ENCODE results near the gene IL4I1. TPM values are rescaled to one million over a fixed set of nuclear protein-coding genes. Genes with fewer than 3 reads are reported as not detected.
A peak's percentile ranks its signal among the peaks of the same experiment; 100 is the strongest.

Gene IL4I1
- polyA plus RNA-seq, 3 donors: 5.6 to 7.6 (median 7.0) TPM

DNA sequence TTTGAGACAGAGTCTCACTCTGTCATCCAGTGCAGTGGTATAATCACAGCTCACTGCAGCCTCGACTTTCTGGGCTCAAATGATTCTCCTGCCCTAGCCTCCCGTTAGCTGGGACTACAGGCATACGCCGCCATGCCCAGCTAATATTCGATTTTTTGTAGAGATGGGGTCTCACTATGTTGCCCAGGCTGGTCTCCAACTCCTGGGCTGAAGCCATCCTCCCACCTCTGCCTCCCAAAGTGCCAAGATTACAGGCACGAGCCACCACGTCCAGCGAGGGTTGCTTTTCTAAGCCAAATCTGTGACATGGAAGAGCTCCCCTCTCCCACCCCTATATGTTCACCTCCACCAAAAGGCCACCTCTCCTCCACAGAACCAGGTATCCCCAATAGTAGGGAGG lies 21.4 kb upstream of the IL4I1 start:
- intact Hi-C loops (cut with micrococcal nuclease): no loop called here
- Histone ChIP-seq H3K36me3 (replicated peaks in 1 of 2; ENCODE audit: control insufficient read depth in 1 of 2, insufficient read depth in 2 of 2, low read length in 2 of 2) (peaks cover 48 to 71% of the 10 kb centered on the region in 2 donors), H3K79me2 (ENCODE audit: insufficient read depth, low read length) (peaks cover 88% of the 10 kb centered on the region), H2AFZ (ENCODE audit: insufficient read depth, low read depth, low read length, poor library complexity, severe bottlenecking) (no peak overlapping the region), H3K4me2 (replicated peaks; ENCODE audit: extremely low read depth, low read length, poor library complexity, severe bottlenecking) (no peak overlapping the region), H3K27ac (ENCODE audit: low read depth in 1 of 2, low read length in 2 of 2) (peak overlapping the region; percentile 67 to 80), H3K9ac (ENCODE audit: insufficient read depth, low read length, poor library complexity, severe bottlenecking) (no peak overlapping the region), H3K4me1 (ENCODE audit: control insufficient read depth in 1 of 2, insufficient read depth in 2 of 2, low read length in 2 of 2) (peaks cover 31 to 52% of the 10 kb centered on the region in 2 donors), H3K4me3 (replicated peaks in 1 of 3; ENCODE audit: low read depth in 2 of 3, low read length in 3 of 3) (no peak overlapping the region), H3K27me3 (ENCODE audit: control insufficient read depth in 2 of 2, insufficient read depth in 2 of 2, low read length in 2 of 2) (no peaks in the 10 kb centered on the region), H3K9me3 (replicated peaks in 1 of 2; ENCODE audit: control insufficient read depth in 1 of 2, insufficient read depth in 1 of 2, low read length in 2 of 2) (no peaks in the 10 kb centered on the region), H4K20me1 (ENCODE audit: insufficient read depth, low read length) (peaks cover 68% of the 10 kb centered on the region)
- peak overlapping the region; percentile 83 to 96 (median 94) for H3K27ac Mint-ChIP-seq
- peaks cover 0 to 3% (median 2%) of the 10 kb centered on the region in 3 donors for H3K27me3 Mint-ChIP-seq (ENCODE audit: low read depth in 3 of 3)
- H3K36me3 Mint-ChIP-seq: peaks cover 56 to 86% of the 10 kb centered on the region in 2 donors
- H3K9me3 Mint-ChIP-seq: no peaks in the 10 kb centered on the region
- DNase-seq: no peak
- TF ChIP-seq, protein P1, sequence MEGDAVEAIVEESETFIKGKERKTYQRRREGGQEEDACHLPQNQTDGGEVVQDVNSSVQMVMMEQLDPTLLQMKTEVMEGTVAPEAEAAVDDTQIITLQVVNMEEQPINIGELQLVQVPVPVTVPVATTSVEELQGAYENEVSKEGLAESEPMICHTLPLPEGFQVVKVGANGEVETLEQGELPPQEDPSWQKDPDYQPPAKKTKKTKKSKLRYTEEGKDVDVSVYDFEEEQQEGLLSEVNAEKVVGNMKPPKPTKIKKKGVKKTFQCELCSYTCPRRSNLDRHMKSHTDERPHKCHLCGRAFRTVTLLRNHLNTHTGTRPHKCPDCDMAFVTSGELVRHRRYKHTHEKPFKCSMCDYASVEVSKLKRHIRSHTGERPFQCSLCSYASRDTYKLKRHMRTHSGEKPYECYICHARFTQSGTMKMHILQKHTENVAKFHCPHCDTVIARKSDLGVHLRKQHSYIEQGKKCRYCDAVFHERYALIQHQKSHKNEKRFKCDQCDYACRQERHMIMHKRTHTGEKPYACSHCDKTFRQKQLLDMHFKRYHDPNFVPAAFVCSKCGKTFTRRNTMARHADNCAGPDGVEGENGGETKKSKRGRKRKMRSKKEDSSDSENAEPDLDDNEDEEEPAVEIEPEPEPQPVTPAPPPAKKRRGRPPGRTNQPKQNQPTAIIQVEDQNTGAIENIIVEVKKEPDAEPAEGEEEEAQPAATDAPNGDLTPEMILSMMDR (IDR thresholded peaks at IDR 0.05): no peak
- H3K4me3 Mint-ChIP-seq: no peak overlapping the region
- WGBS (ENCODE audit: insufficient coverage): 87% methylated on average over 8 of the region's 8 CpGs
- peaks cover 56% of the 10 kb centered on the region for H3K4me1 Mint-ChIP-seq

DNA sequence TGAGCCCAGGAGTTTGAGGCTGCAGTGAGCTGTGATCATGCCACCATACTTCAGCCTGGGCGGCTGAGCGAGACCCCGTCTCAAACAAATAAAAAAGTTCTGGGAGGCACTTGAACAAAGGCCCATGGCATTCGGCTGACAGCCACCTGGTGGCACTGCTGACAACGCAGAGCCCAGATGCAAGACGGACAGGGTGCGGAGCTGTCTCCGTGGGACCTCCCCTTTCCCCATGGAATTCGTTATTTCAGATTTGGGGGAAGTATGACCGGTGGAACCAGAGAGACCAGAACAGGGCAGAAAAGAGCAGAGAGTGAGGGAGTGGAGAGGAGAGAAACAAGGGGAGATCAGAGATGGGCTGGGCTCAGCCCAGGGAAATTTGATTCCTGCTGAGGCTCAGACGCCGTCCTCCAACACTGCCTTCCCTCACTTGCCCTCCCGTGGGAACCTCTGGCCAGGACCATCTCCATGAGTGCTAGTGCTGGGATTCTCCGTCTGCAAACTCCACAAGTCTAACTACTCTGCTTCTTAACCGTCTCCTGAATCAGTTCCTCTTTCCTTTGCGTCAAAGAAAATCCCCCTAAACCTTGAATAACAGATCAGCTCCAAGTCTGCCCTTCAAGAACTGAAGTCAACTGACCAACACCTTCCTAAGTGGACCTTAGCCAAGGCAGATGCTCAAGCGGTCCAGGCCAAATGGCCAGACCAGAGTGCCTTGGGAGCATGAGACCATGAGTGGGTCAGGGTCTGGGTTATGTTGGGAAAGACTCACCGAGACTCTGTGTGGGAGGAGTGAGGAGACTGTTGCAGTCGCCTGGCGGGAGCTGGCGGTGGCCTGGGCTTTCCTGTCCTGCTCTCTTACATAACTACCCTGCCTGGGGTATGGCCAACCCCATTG lies 20.4 kb upstream of the IL4I1 start:
- TF ChIP-seq, protein P1 (IDR thresholded peaks at IDR 0.05): peak; percentile 78
- WGBS (ENCODE audit: insufficient coverage): 28% methylated on average over 15 of the region's 21 CpGs
- H3K36me3 Mint-ChIP-seq: peaks cover 59 to 85% of the 10 kb centered on the region in 2 donors

More for the DNA sequence above, 20.4 kb upstream of the IL4I1 start:
- peaks cover 85% of the 10 kb centered on the region for H3K79me2 ChIP-seq (ENCODE audit: insufficient read depth, low read length)
- Mint-ChIP-seq H3K4me3 (peak overlapping the region; percentile 77 to 94), H3K4me1 (peaks cover 60% of the 10 kb centered on the region), H3K9me3 (no peaks in the 10 kb centered on the region), H3K27ac (peak overlapping the region; percentile 90 to 96 (median 95)), H3K27me3 (ENCODE audit: low read depth in 3 of 3) (peaks cover 0 to 3% (median 2%) of the 10 kb centered on the region in 3 donors)
- H3K27me3 ChIP-seq (ENCODE audit: control insufficient read depth in 2 of 2, insufficient read depth in 2 of 2, low read length in 2 of 2): no peaks in the 10 kb centered on the region
- intact Hi-C loops (cut with micrococcal nuclease): no loop called here
- no peaks in the 10 kb centered on the region for H3K9me3 ChIP-seq (replicated peaks in 1 of 2; ENCODE audit: control insufficient read depth in 1 of 2, insufficient read depth in 1 of 2, low read length in 2 of 2)
- peaks cover 46 to 71% of the 10 kb centered on the region in 2 donors for H3K36me3 ChIP-seq (replicated peaks in 1 of 2; ENCODE audit: control insufficient read depth in 1 of 2, insufficient read depth in 2 of 2, low read length in 2 of 2)
- peak overlapping the region in 2 of 3 experiments; percentile 5 to 65 for H3K4me3 ChIP-seq (replicated peaks in 1 of 3; ENCODE audit: low read depth in 2 of 3, low read length in 3 of 3)
- DNase-seq: peak; percentile 42 to 80 (median 67)
- peak overlapping the region; percentile 69 for H3K4me2 ChIP-seq (replicated peaks; ENCODE audit: extremely low read depth, low read length, poor library complexity, severe bottlenecking)
- no peak overlapping the region for H2AFZ ChIP-seq (ENCODE audit: insufficient read depth, low read depth, low read length, poor library complexity, severe bottlenecking)
- peaks cover 58% of the 10 kb centered on the region for H4K20me1 ChIP-seq (ENCODE audit: insufficient read depth, low read length)
- H3K9ac ChIP-seq (ENCODE audit: insufficient read depth, low read length, poor library complexity, severe bottlenecking): peak overlapping the region; percentile 54
- peaks cover 35 to 53% of the 10 kb centered on the region in 2 donors for H3K4me1 ChIP-seq (ENCODE audit: control insufficient read depth in 1 of 2, insufficient read depth in 2 of 2, low read length in 2 of 2)
- peak overlapping the region; percentile 67 to 80 for H3K27ac ChIP-seq (ENCODE audit: low read depth in 1 of 2, low read length in 2 of 2)
